ENCODE results near the gene DBF4B.

DNA sequence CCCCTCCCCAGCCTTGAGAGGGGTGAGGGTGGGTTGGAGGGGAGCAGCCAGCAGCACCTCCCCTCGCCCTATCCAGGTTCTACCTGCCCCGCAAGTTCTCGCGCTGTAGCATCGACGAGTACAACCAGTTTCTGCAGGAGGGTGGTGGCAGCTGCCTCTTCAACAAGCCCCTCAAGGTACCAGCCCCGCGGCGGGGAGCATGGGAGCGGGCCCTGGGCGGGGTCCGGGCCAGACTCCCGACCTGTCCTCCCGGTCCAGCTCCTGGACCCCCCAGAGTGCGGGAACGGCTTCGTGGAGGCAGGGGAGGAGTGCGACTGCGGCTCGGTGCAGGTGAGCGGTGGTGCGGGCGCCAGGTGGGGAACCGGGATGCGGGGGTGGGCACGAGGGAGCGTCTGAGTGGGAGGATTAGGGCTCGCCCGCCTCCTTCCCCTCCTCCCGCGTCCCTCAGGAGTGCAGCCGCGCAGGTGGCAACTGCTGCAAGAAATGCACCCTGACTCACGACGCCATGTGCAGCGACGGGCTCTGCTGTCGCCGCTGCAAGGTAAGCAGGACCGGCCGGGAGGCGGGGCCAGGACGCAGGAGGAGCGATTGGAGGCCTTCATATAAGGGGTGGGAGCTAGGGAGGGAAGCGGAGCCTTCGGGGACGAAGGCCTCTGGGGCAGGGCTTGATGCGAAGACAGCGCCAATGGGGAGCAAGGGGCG, 66.8 kb downstream of the DBF4B start:
- no peak for TF ChIP-seq POLR2A (IDR thresholded peaks at IDR 0.05)
- TF ChIP-seq, protein P1, sequence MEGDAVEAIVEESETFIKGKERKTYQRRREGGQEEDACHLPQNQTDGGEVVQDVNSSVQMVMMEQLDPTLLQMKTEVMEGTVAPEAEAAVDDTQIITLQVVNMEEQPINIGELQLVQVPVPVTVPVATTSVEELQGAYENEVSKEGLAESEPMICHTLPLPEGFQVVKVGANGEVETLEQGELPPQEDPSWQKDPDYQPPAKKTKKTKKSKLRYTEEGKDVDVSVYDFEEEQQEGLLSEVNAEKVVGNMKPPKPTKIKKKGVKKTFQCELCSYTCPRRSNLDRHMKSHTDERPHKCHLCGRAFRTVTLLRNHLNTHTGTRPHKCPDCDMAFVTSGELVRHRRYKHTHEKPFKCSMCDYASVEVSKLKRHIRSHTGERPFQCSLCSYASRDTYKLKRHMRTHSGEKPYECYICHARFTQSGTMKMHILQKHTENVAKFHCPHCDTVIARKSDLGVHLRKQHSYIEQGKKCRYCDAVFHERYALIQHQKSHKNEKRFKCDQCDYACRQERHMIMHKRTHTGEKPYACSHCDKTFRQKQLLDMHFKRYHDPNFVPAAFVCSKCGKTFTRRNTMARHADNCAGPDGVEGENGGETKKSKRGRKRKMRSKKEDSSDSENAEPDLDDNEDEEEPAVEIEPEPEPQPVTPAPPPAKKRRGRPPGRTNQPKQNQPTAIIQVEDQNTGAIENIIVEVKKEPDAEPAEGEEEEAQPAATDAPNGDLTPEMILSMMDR (IDR thresholded peaks at IDR 0.05), result peak in 1 of 6 experiments; percentile 48

All from esophagus squamous epithelium (tissue), 4 donors.